ENCODE data around the gene XPC. TPM values are rescaled to one million over a fixed set of nuclear protein-coding genes. Genes with fewer than 3 reads are reported as not detected.
"Not testable (repeated sequence)": the region's sequence is repeated elsewhere in the genome, so short reads cannot be mapped to it uniquely, and the experiment has no call there.

Gene XPC
- 36.7 and 37.6 TPM in 2 replicates for total RNA-seq

DNA sequence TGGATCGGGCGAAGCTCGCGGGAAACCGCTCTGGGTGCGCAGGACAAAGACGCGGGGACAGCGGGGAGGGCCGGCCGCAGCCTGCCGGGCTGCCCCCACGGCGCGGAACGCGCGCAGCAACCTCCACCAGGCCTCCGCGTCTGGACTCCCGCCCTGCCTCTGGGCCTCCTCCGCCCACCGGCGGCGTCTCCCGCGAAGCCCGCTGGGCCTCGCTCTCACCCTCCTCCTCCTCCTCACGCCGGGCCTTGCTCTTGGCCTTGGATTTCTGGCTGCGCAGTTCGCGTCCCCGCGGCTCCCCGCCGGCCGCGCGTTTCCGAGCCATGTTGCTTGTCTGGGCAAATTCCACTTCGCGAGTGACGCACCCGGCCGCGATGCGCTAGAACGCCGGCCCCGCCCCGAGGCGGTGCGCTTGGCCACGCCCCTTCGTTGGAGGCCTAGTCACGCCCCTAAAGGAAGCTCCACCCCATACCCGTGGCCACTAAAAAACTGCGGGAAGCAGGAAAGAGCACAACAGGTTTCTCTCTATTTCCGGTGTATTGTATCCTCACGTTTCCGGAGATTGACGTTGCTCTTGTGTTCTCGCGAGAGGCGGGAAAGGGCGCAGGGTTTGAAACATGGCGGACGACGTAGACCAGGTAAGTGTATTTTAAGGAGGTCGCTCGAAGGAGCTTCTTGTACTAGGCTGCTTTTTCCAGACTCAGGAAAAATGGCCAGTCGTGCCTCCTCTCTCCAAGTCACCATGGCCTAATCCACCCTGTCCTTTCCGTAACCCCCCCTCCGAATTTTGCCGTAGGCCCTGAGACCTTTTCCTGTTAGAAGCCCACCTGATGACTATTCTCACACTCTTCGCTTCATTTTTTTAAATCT lies at the start of gene XPC, which contains the start of gene LSM3:
Gene XPC (minus strand): TSS at position 355 of the 867 bp plus-strand sequence. CDS start 33 bp downstream, at position 322.
Gene LSM3 (plus strand): TSS at position 571 of the 867 bp plus-strand sequence. CDS start 44 bp downstream, at position 615.
- intact Hi-C loops (cut with micrococcal nuclease): loop anchor here (1.0 to 10.0 kb wide), 8 partner anchors 34 to 1422 kb away; partner anchors contain the start of genes BTD, HACL1, HDAC11 and NR2C2

DNA sequence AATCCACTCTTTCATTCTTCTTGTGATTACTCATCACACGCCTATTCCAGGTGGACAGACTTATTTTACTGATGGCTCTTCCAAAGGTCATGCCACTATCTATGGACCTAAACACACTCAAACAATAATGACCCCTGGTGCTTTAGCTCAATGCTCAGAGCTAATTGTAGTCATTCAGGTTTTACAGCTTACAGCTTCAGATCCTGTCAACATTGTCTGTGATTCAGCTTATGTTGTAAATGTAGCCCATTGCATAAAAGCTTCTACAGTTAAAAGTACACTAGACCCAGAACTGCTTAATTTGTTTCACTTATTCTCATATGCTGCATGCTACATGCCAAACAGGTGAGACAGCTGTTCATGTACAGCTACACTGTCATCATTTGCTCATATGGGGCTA lies 49.5 kb upstream of the XPC start:
- intact Hi-C loops (cut with micrococcal nuclease): no loop called here

DNA sequence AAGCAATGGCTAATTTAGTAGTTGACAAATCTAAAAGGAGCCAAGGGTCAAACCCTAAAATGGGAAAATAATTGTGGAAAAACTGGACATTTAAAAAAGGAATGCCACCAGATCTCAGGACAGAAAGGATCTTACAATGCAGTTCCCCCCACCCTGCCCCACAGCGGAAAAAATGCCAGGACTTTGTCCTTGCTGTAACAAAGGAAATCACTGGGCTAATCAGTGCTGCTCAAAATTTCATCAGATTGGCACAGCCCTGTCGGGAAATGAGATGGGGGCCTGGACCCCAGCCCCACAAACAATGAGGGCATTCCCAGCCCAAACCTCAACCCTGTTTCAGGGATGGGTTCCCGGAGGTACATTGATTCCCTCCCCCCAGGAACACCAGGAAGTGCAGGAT lies 48.0 kb upstream of the XPC start:
- intact Hi-C loops (cut with micrococcal nuclease): not testable (repeated sequence)

DNA sequence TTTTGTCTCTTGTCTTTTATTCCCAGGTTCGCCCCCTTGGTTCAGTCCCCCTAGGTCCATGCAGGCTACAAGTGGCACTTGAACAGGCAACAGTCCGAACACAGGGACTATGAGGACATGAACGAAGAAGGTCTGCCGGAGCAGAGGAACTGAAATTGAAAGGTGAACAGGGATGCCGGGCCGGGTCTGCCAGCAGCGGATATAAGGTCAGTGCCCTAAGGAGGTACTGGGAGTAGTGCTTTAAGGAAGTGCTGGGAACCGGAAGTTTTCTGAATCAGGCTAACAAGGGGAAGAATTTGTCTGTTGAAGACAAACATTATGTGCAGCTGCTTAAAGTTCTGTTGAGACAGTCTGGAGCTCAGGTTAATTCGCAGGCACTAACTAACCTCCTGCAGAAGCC lies 47.0 kb upstream of the XPC start:
- intact Hi-C loops (cut with micrococcal nuclease): no loop called here

DNA sequence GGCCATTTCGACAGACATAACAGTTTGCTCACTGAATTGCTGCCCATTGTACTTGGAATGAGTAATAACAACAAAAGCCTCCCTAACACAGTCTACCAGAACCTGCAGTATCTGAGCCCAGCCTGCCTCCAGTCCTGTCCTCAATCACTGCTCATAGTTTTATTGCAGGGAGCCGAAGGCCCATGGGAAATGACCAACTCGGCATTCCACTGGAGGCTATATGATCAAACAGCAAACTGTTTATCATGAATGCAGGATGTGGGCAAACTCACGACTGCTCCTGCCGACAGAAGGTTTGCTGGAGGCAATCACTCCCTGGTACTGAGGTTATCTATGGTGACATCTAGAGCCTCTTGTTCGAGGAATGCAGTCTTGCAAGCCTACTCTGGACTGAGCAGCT lies 46.5 kb upstream of the XPC start:
- intact Hi-C loops (cut with micrococcal nuclease): no loop called here

DNA sequence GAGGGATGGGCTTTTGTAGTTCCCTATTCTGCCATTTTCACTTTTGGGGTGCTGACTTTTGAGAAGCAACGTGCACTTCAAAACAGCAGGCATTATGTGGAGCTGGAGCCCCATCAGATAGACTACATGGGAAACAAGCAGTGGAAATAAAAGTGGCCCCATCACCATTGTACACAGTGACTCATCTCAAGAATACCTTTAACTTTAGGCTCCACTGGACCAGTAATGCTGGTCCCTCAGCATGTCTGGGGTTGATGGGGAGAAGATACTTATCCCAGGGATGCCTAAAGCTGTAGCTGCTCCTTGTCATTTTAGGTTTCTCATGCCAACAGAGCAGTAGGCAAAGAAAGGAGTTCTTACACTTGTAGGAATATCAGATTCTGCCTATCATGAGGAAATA lies 45.2 kb upstream of the XPC start:
- intact Hi-C loops (cut with micrococcal nuclease): no loop called here

DNA sequence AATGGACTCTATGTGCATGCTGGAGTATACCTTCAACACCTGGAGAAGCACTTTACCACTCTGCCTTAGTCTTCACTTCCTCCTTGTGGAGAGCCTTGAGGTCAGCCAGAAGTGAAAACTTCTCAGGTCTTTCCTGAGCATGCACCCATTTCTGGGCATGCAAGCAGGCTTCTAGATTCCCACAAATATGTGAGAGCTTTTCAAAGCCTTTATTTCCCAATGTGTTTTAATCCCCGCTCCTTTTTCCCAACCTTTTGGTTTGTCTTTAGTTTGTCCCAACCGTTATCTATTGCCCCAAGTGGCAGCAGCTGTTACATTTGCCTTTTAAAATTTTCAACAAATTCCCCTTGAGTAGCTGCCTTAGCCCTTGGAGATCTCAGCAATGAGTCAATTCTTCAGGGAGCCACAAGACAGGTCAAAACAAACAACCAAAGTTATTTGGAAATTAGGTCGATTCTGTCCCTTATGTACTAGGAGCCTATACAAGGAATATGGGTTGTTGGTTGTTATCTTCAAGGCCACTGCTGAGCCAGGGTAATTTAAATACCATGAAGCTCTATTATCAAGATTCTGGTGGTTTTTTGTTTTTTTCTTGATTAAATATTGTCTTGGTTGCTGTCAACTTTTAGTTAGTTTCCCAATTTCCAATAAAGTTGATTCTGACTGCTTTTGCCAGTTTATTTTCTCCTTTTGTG lies 44.6 kb upstream of the XPC start:
- intact Hi-C loops (cut with micrococcal nuclease): no loop called here

DNA sequence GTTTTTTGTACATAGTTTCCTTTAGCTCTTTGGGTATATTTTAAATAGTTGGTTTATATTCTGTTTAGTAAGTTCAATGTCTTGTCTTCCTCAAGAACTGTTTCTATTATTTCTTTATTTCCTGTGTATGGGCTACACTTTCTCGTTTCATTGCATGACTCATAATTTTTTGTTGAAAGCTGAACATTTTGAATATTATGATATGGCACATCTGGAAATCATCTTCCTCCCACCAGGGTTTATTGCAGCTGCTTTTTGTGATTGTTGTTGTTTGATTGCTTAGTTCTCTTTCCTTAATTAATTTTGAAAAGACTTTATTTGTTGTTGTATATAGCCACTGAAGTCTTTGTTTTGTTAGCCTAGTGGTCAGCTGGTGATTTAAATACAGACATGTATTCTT lies 44.1 kb upstream of the XPC start:
- intact Hi-C loops (cut with micrococcal nuclease): no loop called here

DNA sequence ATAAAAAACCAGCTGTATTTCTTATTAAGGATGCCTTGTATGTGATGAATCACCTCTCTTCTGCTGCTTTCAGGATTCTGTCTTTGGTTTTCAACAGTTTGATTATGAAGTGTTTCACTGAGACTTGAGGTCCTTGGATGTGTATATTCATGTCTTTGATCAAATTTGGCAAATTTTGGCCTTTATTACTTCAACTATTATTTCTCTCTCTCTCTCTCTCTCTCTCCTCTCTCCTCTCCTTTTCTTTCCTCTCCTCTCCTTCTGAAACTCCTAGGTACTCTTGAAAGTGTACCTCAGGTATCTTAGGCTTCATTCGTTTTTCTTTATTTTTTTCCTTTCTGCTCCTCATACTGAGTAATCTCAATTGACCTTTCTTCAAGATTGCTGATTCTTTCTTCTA lies 43.5 kb upstream of the XPC start:
- intact Hi-C loops (cut with micrococcal nuclease): no loop called here

DNA sequence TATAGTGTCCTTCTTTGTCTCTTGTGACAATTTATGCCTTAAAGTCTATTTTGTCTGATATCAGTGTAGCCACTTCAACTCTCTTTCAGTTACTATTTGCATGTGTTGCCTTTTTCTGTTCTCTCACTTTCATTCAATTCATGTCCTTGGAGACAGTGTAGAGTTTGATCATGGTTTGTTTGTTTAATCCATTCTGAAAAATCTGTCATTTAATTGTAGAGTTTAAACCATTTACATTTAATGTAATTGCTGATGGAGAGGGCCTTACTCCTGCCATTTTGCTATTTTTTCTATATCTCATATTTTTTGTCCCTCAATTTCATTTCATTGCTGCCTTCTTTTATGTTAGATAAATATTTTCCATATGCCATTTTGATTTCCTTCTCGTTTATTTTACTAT lies 42.5 kb upstream of the XPC start:
- intact Hi-C loops (cut with micrococcal nuclease): no loop called here

DNA sequence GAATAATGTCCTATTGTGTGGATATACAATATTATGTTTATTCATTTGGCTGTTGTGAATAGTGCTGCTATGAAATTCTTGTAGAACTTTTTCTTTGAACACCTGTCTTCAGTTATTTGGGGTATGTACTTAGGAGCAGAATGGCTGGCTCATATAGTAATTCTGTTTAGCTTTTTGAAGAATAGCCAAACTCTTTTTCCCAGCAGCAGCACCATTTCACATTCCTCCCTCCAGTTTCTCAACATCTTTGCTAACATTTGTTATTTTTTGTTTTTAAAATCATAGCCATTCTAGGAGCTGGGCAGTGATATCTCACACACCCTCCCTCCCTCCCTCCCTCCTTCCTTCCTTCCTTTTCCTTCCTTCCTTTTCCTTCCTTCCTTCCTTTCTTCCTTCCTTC lies 40.0 kb upstream of the XPC start:
- intact Hi-C loops (cut with micrococcal nuclease): no loop called here

DNA sequence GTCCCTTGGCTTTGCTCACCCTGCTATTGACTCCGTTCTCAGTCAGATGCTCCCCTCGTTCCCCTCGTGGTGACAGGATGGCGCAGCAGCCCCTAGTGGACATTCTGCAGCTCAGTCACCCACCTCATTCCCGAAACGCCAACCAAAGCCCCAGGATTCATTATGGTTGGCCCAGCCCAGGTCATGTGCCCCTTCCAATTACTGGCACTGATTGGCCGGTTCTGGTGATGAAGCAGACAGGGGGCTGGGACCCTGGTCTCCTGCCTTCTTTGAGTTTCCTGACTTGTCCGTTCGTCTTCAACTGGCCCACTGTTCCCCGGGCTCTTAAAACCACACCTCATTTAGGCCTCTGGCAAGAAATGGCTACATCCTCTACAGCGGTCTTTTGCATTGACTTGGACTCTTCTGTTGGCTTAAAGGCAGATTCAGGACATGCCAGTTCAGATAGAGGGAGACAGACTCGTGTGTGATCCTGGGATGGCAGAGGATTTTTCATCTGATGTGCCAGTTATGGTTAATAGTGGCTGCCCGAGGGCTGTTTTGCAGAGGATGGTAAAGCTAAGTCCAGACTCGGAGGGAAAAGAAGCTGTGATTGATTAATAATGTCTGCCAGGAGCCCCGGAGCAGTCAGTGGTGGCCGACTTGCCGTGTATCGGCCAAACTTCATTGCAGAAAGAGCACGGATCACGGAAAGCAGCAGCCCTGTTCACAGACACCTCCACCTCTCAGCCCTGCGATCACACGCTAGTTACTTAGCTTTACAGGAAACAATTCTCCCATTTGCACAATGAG lies 38.1 kb upstream of the XPC start:
- intact Hi-C loops (cut with micrococcal nuclease): no loop called here

DNA sequence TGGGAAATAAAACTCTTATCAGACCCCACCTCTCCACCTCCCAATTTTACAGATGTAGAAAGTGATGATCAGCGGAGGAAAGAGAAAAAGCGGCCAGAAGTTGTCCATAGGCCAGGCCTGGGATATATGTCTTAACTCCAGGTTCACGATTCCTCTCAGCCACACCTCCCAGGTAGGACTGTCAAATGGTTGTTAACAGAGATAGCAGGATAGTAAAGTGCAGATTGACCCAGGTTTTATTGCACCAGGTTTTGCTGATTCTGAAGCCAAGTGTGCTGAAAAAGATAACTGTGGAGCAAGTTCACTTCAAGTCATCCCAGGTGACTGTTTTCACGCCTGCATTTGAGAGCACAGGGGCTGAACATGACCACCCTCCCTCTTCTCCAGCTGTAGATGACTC lies 36.4 kb upstream of the XPC start:
- intact Hi-C loops (cut with micrococcal nuclease): no loop called here

DNA sequence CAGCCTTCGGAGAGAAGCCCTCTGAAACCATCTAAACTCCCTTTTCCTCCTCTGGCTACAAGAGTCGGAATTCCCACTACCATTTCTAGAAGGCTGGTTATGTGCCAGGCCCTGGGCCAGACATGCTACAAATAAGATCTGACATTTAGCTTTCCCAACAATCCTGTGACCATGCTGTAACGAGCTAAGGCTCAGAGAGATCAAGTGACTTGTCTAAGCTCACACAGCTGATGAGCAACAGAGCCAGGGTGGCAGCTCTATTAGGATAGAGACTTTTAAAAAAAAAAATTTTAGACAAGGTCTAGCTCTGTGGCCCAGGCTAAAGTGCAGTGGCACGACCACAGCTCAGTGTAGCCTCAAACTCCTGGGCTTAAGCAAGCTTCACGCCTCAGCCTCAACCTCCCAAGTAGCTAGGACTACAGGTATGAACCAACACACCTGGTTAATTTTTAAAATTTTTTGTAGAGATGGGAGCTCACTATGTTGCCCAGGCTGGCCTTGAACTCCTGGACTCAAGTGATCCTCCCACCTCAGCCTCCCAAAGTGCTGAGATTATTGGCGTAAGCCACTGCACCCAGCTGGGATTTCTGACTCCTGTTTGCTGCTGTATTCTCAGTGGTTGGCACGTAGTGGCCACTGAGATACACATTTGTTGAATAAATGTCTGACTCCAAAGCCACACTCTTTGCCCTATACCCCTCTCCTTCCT lies 34.8 kb upstream of the XPC start:
- intact Hi-C loops (cut with micrococcal nuclease): no loop called here

DNA sequence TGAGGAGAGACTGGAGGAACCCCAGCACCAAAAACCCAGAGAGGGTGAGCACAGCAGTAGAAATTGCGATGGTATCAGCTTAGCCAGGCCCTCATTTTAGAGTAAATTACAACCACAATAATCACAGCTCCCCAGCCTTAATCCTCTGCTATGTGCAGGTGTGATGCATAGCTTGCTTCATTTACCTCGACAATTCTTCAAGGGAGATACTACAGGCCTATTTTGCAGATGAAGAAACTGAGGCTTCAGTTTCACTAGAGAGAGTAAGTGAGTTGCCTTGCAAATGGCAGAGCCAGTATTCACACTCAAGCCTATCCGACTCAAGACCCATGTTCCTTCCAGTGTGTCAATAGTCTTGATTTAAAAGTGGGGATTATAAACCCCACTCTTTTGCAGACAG lies 33.6 kb upstream of the XPC start:
- intact Hi-C loops (cut with micrococcal nuclease): no loop called here

DNA sequence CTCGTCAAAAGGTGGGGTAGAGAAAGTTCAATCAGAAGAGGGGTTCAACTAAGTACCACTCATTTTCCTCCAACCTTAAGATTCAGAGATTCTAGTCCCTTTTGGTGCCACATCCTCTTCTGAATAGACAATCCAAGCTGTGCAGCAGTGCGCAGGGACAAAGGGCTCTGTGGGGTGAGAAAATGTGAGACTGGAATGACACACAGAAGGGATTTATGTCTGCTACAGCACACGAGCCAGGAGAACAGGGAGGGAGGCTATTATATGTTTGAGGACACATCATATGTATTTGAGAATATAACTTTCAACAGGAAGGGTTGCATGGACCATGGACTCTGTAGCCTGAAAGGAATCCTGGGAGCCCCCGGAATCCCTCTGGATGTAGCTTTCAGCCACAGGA lies 33.2 kb upstream of the XPC start:
- intact Hi-C loops (cut with micrococcal nuclease): no loop called here

DNA sequence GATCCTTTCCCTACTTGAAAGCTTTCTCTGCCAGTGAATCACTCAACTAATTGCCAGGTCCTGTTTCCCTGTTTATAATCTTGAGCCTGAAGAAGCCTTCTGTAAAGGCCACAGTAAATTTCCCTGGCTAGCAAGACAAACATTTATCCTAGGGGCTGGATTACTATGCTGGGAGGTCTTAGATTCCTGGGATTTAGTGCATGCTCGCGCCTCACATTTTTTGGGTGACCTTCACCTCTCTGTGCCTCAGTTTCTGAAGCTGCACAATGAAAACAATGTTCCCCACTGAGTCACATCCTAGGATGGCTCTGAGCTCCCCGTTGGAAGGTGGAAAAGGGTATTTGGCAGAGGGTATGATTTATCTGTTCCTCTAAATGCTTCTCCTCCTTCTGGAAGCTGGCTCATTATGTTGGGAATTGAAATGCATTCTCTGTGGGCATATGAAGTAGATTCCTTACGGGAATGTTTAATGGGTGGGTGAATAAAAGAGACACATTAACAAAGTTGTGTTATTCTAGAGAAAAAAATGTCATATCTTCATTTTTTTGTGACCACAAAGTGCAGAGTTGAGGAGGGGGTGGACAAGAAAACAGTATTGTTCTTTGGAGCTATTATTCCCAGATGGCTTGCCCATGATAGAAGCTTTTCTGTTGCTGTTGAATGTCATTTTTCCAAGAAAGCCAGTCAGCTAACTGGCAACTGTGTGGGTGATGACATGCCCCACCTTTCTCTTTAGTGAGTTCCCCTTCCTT lies 32.6 kb upstream of the XPC start:
- intact Hi-C loops (cut with micrococcal nuclease): no loop called here

DNA sequence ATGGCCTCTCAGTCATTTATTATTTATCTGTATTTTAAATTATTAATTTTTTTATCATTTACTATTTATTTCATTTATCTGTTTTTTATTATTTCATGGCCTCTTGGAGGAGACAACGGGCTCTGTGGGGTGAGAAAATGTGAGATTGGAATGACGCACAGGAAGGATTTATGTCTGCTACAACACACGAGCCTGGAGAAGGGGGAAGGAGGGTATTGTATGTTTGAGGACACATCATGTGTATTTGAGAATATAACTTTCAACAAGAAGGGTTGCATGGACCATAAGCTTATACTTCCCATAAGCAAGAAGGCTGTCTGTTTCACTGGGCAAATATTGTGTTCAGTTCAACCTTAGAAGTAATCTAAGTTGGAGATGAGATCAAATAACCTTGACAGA lies 31.9 kb upstream of the XPC start:
- intact Hi-C loops (cut with micrococcal nuclease): no loop called here

DNA sequence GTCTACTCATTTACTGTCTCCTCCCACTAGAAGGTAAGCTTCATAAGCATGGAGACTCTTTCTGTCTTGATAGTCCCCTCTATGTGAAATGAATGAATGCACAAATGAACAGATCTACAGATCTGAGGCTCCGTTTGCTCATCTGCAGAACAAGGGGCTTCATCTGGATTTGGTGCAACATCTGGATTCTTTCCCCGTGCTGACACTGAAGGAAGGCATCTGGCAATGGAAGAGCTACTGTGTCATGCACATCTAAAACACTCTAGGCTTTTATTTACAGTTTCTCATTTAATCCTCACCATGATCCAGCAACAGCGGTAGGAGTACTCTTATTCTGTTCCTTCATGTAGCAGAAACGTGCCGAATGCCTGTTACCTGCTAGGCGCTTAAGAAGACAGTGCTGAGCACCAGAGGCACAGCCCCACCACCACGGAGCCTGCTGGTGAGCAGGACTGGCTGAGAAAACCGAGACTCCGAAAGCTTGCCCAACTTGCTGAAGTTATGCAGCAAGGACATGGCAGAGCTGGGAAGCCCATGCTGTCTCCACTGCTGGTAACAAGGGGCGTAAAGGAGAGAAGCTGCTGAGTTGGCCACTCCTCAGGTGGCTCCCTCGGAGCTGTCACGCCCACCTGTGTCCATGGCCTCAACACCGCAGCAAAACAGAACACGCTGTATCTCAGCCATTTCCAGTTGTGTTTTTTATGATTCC lies 31.3 kb upstream of the XPC start:
- intact Hi-C loops (cut with micrococcal nuclease): no loop called here

DNA sequence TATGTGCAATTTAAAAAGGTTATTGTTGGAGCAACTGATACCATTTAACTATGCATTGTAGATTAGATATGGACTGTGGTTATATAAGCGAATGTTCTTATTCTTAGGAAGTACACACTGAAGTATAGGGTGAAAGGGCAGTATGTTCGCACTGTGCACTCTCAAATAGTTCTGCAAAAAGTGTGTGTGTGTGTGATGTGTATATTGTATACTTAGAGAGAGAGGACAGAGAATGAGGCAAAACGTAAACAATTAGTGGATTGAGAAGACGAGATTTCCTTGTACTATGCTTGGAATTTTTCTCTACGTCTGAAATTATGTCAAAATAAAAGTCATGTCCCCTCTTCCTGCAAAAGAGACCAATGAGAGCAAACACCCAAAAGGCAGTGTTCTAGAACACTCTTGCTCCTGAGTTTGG lies 30.6 kb upstream of the XPC start:
- intact Hi-C loops (cut with micrococcal nuclease): no loop called here
